AG09319 (cell line): ENCODE results near the gene NCOA7.

ENCODE experiments used
- DNase-seq: peaks from one replicate; pipeline ENCODE4 v3.0.0-alpha.2; 2010; ENCODE audit warnings: low read depth; ENCODE audit errors: extremely low read depth
- TF ChIP-seq, protein P1 (sequence below): IDR thresholded peaks from 2 replicates; pipeline ENCODE4 v1.5.1; 2011; ENCODE audit warnings: low read depth, mild to moderate bottlenecking, inconsistent platforms, low read length, moderate library complexity

NCOA7 gene

DNA sequence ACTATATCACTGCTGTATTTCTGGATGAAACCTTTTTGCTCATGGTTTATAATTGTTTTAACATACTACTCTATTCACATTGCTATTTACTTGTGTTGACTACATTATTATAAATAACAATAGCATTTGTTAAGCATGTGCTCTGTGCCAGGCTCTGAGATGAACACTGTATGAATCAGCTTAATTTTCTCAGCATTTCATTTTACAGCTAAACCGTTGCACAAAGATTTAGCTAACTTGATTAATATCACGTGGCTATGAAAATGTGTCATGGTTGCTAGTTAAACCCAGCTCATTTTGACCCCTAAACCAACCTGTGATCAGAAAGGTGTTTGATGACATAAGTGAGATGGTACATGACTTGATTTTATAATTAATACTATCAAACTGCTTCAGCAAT lies 77.5 kb downstream of the NCOA7 start:
- no peak for DNase-seq
- TF ChIP-seq, protein P1, sequence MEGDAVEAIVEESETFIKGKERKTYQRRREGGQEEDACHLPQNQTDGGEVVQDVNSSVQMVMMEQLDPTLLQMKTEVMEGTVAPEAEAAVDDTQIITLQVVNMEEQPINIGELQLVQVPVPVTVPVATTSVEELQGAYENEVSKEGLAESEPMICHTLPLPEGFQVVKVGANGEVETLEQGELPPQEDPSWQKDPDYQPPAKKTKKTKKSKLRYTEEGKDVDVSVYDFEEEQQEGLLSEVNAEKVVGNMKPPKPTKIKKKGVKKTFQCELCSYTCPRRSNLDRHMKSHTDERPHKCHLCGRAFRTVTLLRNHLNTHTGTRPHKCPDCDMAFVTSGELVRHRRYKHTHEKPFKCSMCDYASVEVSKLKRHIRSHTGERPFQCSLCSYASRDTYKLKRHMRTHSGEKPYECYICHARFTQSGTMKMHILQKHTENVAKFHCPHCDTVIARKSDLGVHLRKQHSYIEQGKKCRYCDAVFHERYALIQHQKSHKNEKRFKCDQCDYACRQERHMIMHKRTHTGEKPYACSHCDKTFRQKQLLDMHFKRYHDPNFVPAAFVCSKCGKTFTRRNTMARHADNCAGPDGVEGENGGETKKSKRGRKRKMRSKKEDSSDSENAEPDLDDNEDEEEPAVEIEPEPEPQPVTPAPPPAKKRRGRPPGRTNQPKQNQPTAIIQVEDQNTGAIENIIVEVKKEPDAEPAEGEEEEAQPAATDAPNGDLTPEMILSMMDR: no peak

DNA sequence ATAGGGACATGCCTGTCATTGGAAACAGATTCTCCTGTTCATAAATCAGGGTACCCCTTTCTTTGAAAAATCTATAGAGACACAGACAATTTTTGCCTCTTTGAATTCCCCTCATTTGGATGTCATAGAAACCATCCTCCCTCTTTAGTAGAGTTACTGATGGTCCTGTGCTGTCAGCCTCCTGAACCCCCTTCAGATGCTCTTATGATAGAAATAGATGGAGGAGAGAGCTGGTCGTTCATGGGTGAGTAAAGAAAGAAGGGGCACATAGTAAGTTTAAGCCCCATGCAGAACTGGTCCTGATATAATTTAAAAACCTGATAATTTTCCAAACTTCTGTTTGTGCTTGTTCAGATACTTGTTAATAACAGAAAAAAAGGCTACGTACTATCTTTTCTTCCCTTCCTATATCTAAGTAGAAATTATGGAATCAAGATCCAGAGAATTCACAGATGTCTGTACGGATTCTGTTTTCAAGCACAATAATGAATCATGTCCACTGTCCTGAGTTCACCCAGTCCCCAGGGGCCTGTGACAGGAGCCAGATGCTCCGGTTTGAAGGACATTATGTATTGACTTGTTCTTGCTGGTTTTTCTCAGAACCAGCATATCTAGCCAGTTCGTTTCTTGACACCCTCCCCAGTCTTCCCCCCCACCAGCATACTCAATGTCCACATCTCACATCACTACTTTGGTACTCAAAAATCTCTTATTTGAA lies 78.1 kb downstream of the NCOA7 start:
- TF ChIP-seq, protein P1: no peak
- no peak for DNase-seq

DNA sequence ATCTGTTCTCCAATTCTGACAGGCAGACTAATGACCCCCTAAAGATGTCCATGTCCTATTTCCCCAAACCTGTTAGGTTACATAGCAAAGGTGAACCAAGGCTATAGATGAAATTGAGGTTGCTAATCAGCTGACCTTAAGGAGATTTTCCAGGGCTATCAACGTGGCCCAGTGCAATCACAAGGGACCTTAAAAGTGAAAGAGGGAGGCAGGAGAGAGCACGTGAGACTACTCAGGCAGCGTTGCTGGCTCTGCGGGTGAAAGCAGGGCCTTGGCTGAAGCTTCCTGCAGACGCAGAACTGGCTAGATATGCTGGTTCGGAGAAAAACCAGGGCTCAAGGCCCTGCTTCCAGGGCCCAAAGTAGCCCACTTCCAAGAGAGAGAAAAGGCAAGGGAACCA lies 78.7 kb downstream of the NCOA7 start:
- DNase-seq: no peak
- TF ChIP-seq, protein P1: no peak

DNA sequence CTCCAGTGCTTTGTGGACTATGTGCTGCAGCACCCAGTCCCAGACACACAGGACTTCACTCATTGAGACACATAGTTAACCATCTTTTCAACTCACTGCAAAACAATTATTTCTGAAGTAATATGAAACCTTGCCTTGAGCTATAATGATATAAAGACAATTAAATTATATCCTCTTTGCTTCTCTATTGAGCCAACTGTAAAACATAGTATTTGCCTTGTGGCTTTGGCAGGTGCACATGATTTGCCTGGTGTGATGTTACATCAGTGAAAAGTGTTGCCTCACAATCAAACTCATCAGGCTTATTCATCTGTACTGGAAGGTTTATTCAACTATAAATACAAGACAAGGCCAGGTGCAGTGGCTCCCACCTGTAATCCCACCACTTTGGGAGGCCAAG lies 80.6 kb downstream of the NCOA7 start:
- DNase-seq: no peak
- TF ChIP-seq, protein P1: no peak

DNA sequence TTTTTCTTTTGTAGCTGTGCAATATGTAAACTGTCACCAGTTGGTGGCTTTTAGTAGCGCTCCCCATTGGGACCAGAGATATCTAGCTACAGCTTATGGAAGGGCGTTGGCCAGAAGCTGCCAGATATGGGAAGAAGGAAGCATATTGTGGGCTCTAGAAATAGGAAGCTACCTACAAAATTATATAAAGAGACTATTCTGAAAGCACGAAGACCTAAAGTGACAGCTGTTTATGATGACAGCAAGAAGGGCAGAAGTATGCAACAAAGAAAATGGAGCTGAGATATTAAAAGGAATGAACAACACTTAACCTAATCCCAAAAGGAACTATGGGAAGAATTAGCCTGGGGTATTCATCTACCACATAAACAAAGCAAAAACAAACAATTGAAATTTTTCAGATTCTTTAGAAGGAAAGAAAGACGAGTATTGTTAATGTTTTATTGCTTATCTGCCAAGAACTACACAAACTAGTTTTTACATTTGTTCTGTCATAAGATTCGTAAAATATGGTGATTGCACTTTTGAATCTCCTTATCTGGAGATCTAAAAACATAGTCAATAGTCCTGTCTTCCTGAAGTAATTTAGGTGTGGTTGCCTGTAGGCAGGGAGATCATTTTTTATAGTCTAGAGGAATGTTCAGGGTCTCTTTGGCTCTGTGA lies 81.6 kb downstream of the NCOA7 start:
- DNase-seq: no peak
- TF ChIP-seq, protein P1: no peak

DNA sequence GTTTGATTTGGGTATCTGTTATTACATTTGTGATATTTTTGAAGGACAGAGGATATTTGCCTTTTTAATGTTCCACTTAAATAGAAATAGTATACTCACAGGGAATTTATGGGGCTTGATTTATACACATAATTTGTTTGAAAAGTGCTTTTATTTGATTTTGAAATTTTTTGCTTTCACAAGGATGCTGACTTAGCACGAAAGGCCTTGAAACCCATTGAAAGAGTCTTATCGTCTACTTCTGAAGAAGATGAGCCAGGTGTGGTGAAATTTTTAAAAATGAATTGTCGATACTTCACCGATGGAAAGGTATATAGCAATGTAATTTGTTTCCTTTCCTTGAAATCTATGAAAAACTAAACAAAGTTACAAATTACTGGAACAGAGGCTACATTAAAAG lies 91.5 kb downstream of the NCOA7 start:
- TF ChIP-seq, protein P1: no peak
- no peak for DNase-seq

DNA sequence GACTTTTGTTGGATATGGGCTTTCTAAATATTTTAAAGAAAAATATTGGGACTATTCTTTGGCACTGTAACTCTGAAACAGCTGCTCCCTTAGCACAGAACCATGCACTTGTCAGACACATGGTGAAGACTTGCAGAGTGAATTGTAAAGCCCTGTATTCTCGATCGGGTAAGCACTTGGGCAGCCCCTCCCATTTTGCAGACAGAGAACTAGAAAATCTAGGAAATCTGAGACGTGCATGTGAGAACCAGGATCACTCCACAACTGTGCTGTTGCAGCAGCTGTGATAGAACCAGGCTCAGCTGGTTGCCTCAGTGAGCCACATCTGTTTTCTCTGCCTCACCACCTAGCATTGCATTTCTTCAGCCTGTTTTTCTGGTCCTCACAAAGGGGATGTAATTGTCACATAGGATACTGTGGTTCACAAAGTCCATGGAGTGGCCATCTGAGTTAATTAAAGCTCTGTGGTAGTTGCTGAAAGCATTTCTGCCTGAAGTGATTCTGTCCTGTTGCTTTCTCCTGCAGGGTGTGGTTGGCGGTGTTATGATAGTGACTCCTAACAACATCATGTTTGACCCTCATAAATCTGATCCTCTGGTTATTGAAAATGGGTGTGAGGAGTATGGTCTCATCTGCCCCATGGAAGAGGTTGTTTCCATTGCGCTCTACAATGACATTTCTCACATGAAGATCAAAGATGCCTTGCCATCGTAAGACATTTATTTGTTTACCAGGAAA lies 94.0 kb downstream of the NCOA7 start:
- TF ChIP-seq, protein P1: no peak
- DNase-seq: no peak
